GM12873 (cell line): ENCODE results near the gene TTC38.

Source experiments
- CTCF ChIP-seq: IDR thresholded peaks from 2 replicates; pipeline ENCODE4 v1.5.1; 2012; ENCODE audit warnings: low read depth, mild to moderate bottlenecking, moderate library complexity, low read length, control low read depth; ENCODE audit not compliant: insufficient read depth; ENCODE audit errors: missing control alignments

The TTC38 gene

DNA sequence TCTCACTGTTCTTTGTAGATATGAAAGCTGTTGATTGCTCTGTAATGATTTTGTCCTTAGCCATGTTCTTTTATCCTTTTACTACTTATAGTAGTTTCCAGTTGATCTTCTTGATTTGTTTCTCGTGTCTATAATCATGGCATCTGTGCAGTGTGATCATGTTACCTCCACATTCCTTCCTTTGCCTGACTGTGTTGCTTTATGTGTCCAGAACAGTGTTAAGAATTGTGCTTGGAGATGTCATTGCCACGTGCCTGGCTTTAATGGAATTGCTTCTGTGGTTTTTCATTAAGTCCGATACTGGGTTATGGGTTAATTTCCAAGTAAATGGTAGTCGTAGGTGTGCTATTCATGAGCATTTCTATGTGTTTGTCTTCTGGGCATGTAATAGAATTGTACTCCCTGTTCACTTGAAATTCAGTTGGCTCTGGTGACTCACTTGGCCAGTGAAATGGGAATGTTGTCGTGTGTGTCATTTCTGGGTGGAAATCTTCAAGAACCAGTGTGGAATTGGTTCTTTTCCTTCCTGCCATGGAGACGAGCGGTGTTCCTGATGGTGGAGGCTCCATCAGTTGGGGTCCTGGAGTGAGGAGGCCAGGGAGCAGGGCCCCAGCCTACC is 35.6 kb downstream of the TTC38 start:
- no peak for TF ChIP-seq CTCF

DNA sequence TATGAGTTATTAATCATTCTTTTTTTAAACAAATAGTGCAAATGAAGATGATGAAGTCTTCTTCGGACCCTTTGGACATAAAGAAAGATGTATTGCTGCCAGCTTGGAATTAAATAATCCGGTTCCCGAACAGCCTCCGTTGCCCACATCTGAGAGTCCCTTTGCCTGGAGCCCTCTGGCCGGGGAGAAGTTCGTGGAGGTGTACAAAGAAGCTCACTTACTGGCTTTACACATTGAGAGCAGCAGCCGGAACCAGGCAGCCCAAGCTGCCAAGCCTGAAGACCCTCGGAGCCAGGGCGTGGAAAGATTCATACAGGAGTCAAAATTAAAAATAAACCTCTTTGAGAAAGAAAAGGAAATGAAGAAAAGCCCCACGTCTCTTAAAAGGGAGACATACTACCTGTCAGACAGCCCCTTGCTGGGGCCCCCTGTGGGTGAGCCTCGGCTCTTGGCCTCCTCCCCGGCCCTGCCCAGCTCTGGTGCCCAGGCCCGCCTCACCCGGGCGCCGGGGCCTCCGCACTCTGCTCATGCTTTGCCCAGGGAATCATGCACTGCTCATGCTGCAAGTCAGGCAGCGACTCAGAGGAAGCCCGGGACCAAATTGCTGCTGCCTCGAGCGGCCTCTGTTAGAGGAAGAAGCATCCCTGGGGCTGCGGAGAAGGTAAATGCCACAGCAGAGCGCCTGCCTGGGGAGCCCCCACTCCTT is 40.6 kb downstream of the TTC38 start:
- no peak for TF ChIP-seq CTCF

GRCh38 chr22:46309526-46310085 is 41.8 kb downstream of the TTC38 start:
- no peak for TF ChIP-seq CTCF

GRCh38 chr22:46312056-46312455 is 44.2 kb downstream of the TTC38 start:
- no peak for TF ChIP-seq CTCF

GRCh38 chr22:46315976-46316375 is 48.2 kb downstream of the TTC38 start:
- TF ChIP-seq CTCF = no peak

GRCh38 chr22:46317646-46318045 is 49.8 kb downstream of the TTC38 start:
- TF ChIP-seq CTCF = no peak

GRCh38 chr22:46318576-46318975 is 50.8 kb downstream of the TTC38 start:
- TF ChIP-seq CTCF = no peak
